HG02588 (cell line): ENCODE results near the gene PHYKPL.
"Not testable (repeated sequence)": the region's sequence is repeated elsewhere in the genome, so short reads cannot be mapped to it uniquely, and the experiment has no call there.

Experiments used
- ATAC-seq: cut with Tn5 transposase; IDR thresholded peaks from one replicate; pipeline ENCODE4 v1.9.1; 2021; ENCODE audit warnings: mild to moderate bottlenecking, moderate library complexity; ENCODE audit not compliant: unreplicated experiment

PHYKPL gene

GRCh38 chr5:178265746-178266145, 33.1 kb upstream of the PHYKPL start:
- no peak for ATAC-seq

GRCh38 chr5:178264044-178264443, 31.4 kb upstream of the PHYKPL start:
- ATAC-seq: no peak

GRCh38 chr5:178261666-178262600, 29.3 kb upstream of the PHYKPL start:
- no peak for ATAC-seq

- no peak for ATAC-seq
Observed at GRCh38 chr5:178259623-178260536, 27.3 kb upstream of the PHYKPL start.

GRCh38 chr5:178257650-178258049, 25.0 kb upstream of the PHYKPL start:
- ATAC-seq: no peak

- ATAC-seq: no peak
Observed at GRCh38 chr5:178256746-178257145, 24.1 kb upstream of the PHYKPL start.

- not testable (repeated sequence) for ATAC-seq
Observed at GRCh38 chr5:178253632-178254031, 21.0 kb upstream of the PHYKPL start.

- no peak for ATAC-seq
Observed at GRCh38 chr5:178252258-178252657, 19.7 kb upstream of the PHYKPL start.

GRCh38 chr5:178250263-178250662, 17.7 kb upstream of the PHYKPL start:
- no peak for ATAC-seq

GRCh38 chr5:178249191-178249989, 16.8 kb upstream of the PHYKPL start:
- ATAC-seq: no peak

GRCh38 chr5:178248750-178249149, 16.1 kb upstream of the PHYKPL start:
- ATAC-seq: no peak

- ATAC-seq: no peak
Observed at GRCh38 chr5:178247481-178248456, 15.2 kb upstream of the PHYKPL start.

GRCh38 chr5:178246624-178247279, 14.2 kb upstream of the PHYKPL start:
- ATAC-seq: no peak

GRCh38 chr5:178245389-178245788, 12.8 kb upstream of the PHYKPL start:
- ATAC-seq: no peak

GRCh38 chr5:178244576-178244975, 12.0 kb upstream of the PHYKPL start:
- no peak for ATAC-seq

- ATAC-seq: no peak
Observed at GRCh38 chr5:178242416-178242815, 9.8 kb upstream of the PHYKPL start.

- ATAC-seq: no peak
Observed at GRCh38 chr5:178241688-178242231, 9.2 kb upstream of the PHYKPL start.

GRCh38 chr5:178241231-178241663, 8.6 kb upstream of the PHYKPL start:
- ATAC-seq: no peak

- ATAC-seq: no peak
Observed at GRCh38 chr5:178240766-178241165, 8.2 kb upstream of the PHYKPL start.
